K562 (cell line): ENCODE data around the gene DPEP2NB. TPM values are rescaled to one million over a fixed set of nuclear protein-coding genes. Genes with fewer than 3 reads are reported as not detected.

Source experiments
- ATAC-seq: fragments of 200-7000 bp; cut with Tn5 transposase; 3 replicates; pipeline ENCODE4 v1.9.1; 2020; ENCODE audit warnings: moderate library complexity
- BruUV-seq: library from RNA; stranded (reverse); fragments of 400-500 nt; replicated peaks from 2 replicates; lab custom pipeline; 2021; lab: Mats Ljungman, UMichigan
- CTCF ChIA-PET: fragments of 300-600 bp; formaldehyde crosslinking; extraction: SDS; loops from one replicate; lab custom pipeline; 2021; ENCODE audit warnings: low intra/inter-chr PET ratio; lab: Yijun Ruan, JAX
- POLR2A ChIA-PET: fragments of 300-600, 350-650 bp; sonication (Branson Sonifier 250); formaldehyde crosslinking; extraction: SDS; loops from one replicate; lab custom pipeline; 2021; ENCODE audit warnings: antibody characterized with exemption, inconsistent platforms; lab: Yijun Ruan, JAX
- DNase-seq, 4 experiments: peaks; one replicate each; pipeline versions ENCODE4 v3.0.0 to v3.0.0-alpha.2; 2011 to 2018; ENCODE audit warnings: low spot score in 3 of 4, mixed read lengths in 3 of 4; ENCODE audit errors: extremely low read depth in 1 of 4
- FAIRE-seq: peaks from 2 replicates; lab custom pipeline; 2011; peaks lifted over from hg19 to GRCh38; lab: Jason Lieb, UNC
- H2AFZ ChIP-seq: 2 replicates; pipeline ENCODE4 v1.6.0; 2011; ENCODE audit warnings: low read depth, low read length, control low read depth, inconsistent platforms
- H3K27ac ChIP-seq: fragments of 200-600 bp; 3 replicates; pipeline ENCODE4 v1.8.0; 2011; ENCODE audit warnings: low read depth, mild to moderate bottlenecking, control low read depth, inconsistent platforms, low read length, moderate library complexity, mixed read lengths; ENCODE audit errors: extremely low read depth
- H3K27me3 ChIP-seq, 2 experiments: fragments of 300-600 bp in 1 of 2; 2 replicates in 1 of 2; 3 replicates in 1 of 2; pipeline versions ENCODE4 v1.6.0 to v1.8.0; 2011; ENCODE audit warnings: inconsistent platforms in 2 of 2, low read length in 2 of 2, mild to moderate bottlenecking in 1 of 2, mixed read lengths in 1 of 2, moderate library complexity in 1 of 2; ENCODE audit not compliant: control insufficient read depth in 2 of 2, insufficient read depth in 2 of 2
- H3K36me3 ChIP-seq: fragments of 300-600 bp; 3 replicates; pipeline ENCODE4 v1.8.0; 2011; ENCODE audit warnings: mild to moderate bottlenecking, low read length, inconsistent platforms; ENCODE audit not compliant: control insufficient read depth, insufficient read depth
- H3K4me1 ChIP-seq, 2 experiments: fragments of 200-600 bp in 1 of 2; replicated peaks in 1 of 2; 2 replicates in 1 of 2; 3 replicates in 1 of 2; pipeline versions ENCODE4 v1.5.1 to v1.8.0; 2011; ENCODE audit warnings: inconsistent platforms in 2 of 2, low read length in 2 of 2, mild to moderate bottlenecking in 1 of 2, mixed read lengths in 1 of 2, moderate library complexity in 1 of 2; ENCODE audit not compliant: control insufficient read depth in 2 of 2, insufficient read depth in 2 of 2
- H3K4me2 ChIP-seq: 2 replicates; pipeline ENCODE4 v1.6.1; 2011; ENCODE audit warnings: low read length, control low read depth, inconsistent platforms, mixed read lengths; ENCODE audit not compliant: insufficient read depth
- H3K4me3 ChIP-seq: fragments of 200-600 bp; sonication (generic), shearing (Covaris generic); 2 replicates; pipeline ENCODE4 v1.5.1; 2016; ENCODE audit warnings: control low read depth, inconsistent platforms
- H3K79me2 ChIP-seq: fragments of 200-600 bp; 3 replicates; pipeline ENCODE4 v1.8.0; 2011; ENCODE audit warnings: low read length, inconsistent platforms; ENCODE audit not compliant: control insufficient read depth, insufficient read depth
- H3K9ac ChIP-seq, 2 experiments: 2 replicates each; pipeline versions ENCODE4 v1.6.0 to v1.6.1; 2011; ENCODE audit warnings: low read depth in 2 of 2, low read length in 2 of 2, control low read depth in 1 of 2, inconsistent platforms in 1 of 2, mild to moderate bottlenecking in 1 of 2, mixed read lengths in 1 of 2; ENCODE audit not compliant: insufficient read depth in 1 of 2
- H3K9me1 ChIP-seq: one replicate; pipeline ENCODE4 v1.6.0; 2011; ENCODE audit warnings: inconsistent platforms, mild to moderate bottlenecking, low read length, moderate library complexity; ENCODE audit not compliant: control insufficient read depth, insufficient read depth
- H3K9me3 ChIP-seq: replicated peaks from 2 replicates; pipeline ENCODE4 v1.5.1; 2011; ENCODE audit warnings: low read depth, low read length, inconsistent platforms; ENCODE audit not compliant: control insufficient read depth, insufficient read depth
- H4K20me1 ChIP-seq: replicated peaks from 2 replicates; pipeline ENCODE4 v1.6.1; 2011; ENCODE audit warnings: low read length, inconsistent platforms, mixed read lengths; ENCODE audit not compliant: control insufficient read depth, insufficient read depth
- ARID2 ChIP-seq: fragments of 450-650 bp; IDR thresholded peaks from 2 replicates; pipeline ENCODE4 v1.6.1; 2017; ENCODE audit warnings: antibody characterized with exemption, mild to moderate bottlenecking
- BMI1 ChIP-seq: fragments of 150-350 bp; IDR thresholded peaks from 2 replicates; pipeline ENCODE4 v1.6.1; 2014; ENCODE audit warnings: low read length
- E2F3 ChIP-seq: fragments of 250-450 bp; sonication (Bioruptor Pico); IDR thresholded peaks from 2 replicates; pipeline ENCODE4 v1.4.0; 2020; ENCODE audit warnings: mild to moderate bottlenecking
- ERF ChIP-seq: fragments of 450-650 bp; formaldehyde crosslinking; IDR thresholded peaks from 2 replicates; pipeline ENCODE4 v1.4.0; 2020; ENCODE audit warnings: mild to moderate bottlenecking, mixed read lengths
- HOXB6 ChIP-seq: fragments of 250-450 bp; sonication (Bioruptor Pico); IDR thresholded peaks from 2 replicates; pipeline ENCODE4 v1.5.1; 2022; ENCODE audit warnings: mild to moderate bottlenecking, borderline replicate concordance
- KDM4B ChIP-seq, 2 experiments: fragments of 450-650 bp in 1 of 2; sonication (generic) in 1 of 2; IDR thresholded peaks; 2 replicates each; pipeline ENCODE4 v1.6.1; 2016 to 2017; ENCODE audit warnings: borderline replicate concordance in 2 of 2, antibody characterized with exemption in 1 of 2, low read depth in 1 of 2, mild to moderate bottlenecking in 1 of 2
- KLF1 ChIP-seq: fragments of 450-650 bp; IDR thresholded peaks from 2 replicates; pipeline ENCODE4 v1.6.1; 2016; ENCODE audit warnings: missing genetic modification characterization, missing compliant biosample characterization
- MEF2D ChIP-seq: conservative IDR thresholded peaks from 2 replicates; pipeline ENCODE4 v1.6.1; 2016; ENCODE audit warnings: low read depth, missing genetic modification characterization, missing compliant biosample characterization
- NR3C1 ChIP-seq: sonication (generic); formaldehyde crosslinking; IDR thresholded peaks from 2 replicates; pipeline ENCODE4 v1.8.1; 2022; ENCODE audit warnings: missing genetic modification reagents
- NR4A1 ChIP-seq, 2 experiments: fragments of 250-450 bp in 1 of 2; fragments of 450-650 bp in 1 of 2; sonication (Bioruptor Pico) in 1 of 2; IDR thresholded peaks; 2 replicates each; pipeline versions ENCODE4 v1.4.0 to v1.6.1; 2016 to 2020; ENCODE audit warnings: mild to moderate bottlenecking in 2 of 2, missing compliant biosample characterization in 1 of 2, missing genetic modification characterization in 1 of 2, moderate library complexity in 1 of 2
- SRSF7 ChIP-seq: fragments of 200-400 bp; formaldehyde crosslinking; optimal IDR thresholded peaks from 2 replicates; pipeline ENCODE3; 2017; ENCODE audit warnings: mild to moderate bottlenecking, low read depth, low read length
- WGBS: fragments of 100-300 bp; shearing (Covaris generic); methylation state at CpG from one replicate; pipeline ENCODE4 v1.1.6; 2016; ENCODE audit warnings: low coverage, mixed read lengths; ENCODE audit not compliant: insufficient coverage; ENCODE audit errors: missing lambda C conversion rate; 5-methylcytosine and 5-hydroxymethylcytosine counted together
- in situ Hi-C: fragments of 300-500 bp; cut with MboI; formaldehyde crosslinking; loops from 4 replicates; pipeline ENCODE4 v1.15.0; 2018; ENCODE audit warnings: inconsistent platforms, mixed read lengths
- intact Hi-C: fragments of 100-400 bp; cut with micrococcal nuclease; formaldehyde crosslinking; loops from 2 replicates; pipeline ENCODE4 v1.14.2; 2022
- polyA plus RNA-seq, 8 experiments: library from polyadenylated mRNA; depleted of rRNA in 4 of 8; stranded (reverse) in 5 of 8; unstranded in 3 of 8; fragments of >200 nt; fragmentation: Nextera tagmentation in 2 of 8; fragmentation: Illumina TruSeq in 1 of 8; extraction: Ambion mirVana in 2 of 8; extraction: Trizol in 1 of 8; gene quantifications; 2 replicates each; pipeline versions ENCODE4 v1.2.1 to v1.2.3, GENCODE V29; 2011 to 2014; ENCODE audit warnings: inconsistent platforms in 1 of 8, missing spikeins in 1 of 8
- total RNA-seq, 7 experiments: library from RNA; depleted of rRNA in 6 of 7; stranded (reverse); fragments of >200 nt in 6 of 7; fragmentation: Illumina TruSeq in 2 of 7; extraction: Trizol in 2 of 7; gene quantifications; 2 replicates each; pipeline versions ENCODE4 v1.2.1 to v1.2.3, GENCODE V29; 2011 to 2021; ENCODE audit warnings: low replicate concordance in 1 of 7
- TF ChIP-seq, protein P1 (sequence below): fragments of 250-450 bp; sonication (Bioruptor Pico); IDR thresholded peaks from 2 replicates; pipeline ENCODE4 v1.4.0; 2020

The DPEP2NB gene
- total and polyA plus RNA-seq, 9 of the 15 experiments (the other 6 are each of a cell fraction or from before 2014, with no cell fraction given), result not detected

DNA sequence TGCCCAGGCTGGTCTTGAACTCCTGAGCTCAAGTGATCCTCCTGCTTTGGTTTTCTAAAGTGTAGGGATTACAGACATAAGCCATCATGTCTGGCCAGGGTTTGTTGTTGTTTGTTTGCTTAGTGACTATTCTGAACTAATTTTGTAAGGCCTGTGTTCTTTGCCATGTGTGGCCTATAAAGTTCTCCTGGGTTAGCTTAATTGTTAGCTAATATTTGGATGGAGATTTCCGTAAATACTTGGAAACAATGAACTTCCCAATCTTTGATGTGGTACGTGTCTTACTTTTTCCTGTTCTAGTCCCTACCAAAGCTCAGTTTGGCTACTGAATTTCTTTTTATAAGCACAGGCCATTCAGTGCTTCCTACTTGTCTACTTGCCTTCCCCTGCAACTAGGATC lies 32.3 kb upstream of the DPEP2NB start:
- in situ Hi-C loops, result loop anchor here (10.0 kb wide), 2 partner anchors 233 to 373 kb away; no protein-coding TSS in a partner anchor
- Histone ChIP-seq H2AFZ (no peak overlapping the region), H3K4me1 (no peaks in the 10 kb centered on the region), H3K27ac (no peak overlapping the region)
- TF ChIP-seq BMI1 (no peak), HOXB6 (no peak), KDM4B (IDR thresholded peaks at IDR 0.05; ENCODE audit: borderline replicate concordance in 2 of 2, low read depth in 1 of 2) (no peak)
- TF ChIP-seq, all 486 proteins: peak for 0
- intact Hi-C loops, result loop anchor here (10.0 kb wide), 1 partner anchor 163 kb away; the partner anchor contains the start of gene NRN1L
- no peaks in the 10 kb centered on the region for H3K27me3 ChIP-seq
- no peak overlapping the region for H3K4me3 ChIP-seq
- no peak for ATAC-seq
- 96% methylated on average over 2 of the region's 2 CpGs for WGBS
- FAIRE-seq, result no peak
- no peak overlapping the region for H3K4me2 ChIP-seq
- no peaks in the 10 kb centered on the region for H3K9me1 ChIP-seq
- ChIA-PET CTCF (no interaction called here), POLR2A (interaction anchor here (0.6 kb wide), 1 partner anchor 48 kb away, joined by 3 read pairs; no protein-coding TSS in a partner anchor)
- no peaks in the 10 kb centered on the region for H3K9me3 ChIP-seq
- peaks cover 33% of the 10 kb centered on the region; the same call in 2 of the 3 replicates for H3K36me3 ChIP-seq
- H3K79me2 ChIP-seq, result no peaks in the 10 kb centered on the region
- H3K9ac ChIP-seq, result no peak overlapping the region
- no TSS peak for BruUV-seq
- no peak for DNase-seq
- no peaks in the 10 kb centered on the region for H4K20me1 ChIP-seq

DNA sequence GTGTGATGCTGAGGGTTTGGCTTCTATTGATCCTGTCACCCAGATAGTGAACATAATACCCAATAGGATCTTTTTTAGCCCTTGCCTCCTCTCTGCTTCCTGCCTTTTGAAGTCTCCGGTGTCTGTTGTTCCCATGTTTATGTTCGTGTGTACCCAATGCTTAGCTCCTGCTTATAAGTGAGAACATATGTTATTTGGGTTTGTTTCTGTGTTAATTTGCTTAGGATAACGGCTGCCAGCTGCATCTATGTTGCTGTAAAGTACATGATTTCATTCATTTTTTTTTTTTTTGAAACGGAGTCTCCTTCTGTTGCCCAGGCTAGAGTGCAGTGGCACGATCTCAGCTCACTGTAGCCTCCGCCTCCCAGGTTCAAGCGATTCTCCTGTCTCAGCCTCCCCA lies 30.4 kb upstream of the DPEP2NB start:
- Histone ChIP-seq H2AFZ (no peak overlapping the region), H3K4me3 (no peak overlapping the region), H3K9me1 (no peaks in the 10 kb centered on the region), H3K79me2 (no peaks in the 10 kb centered on the region), H3K36me3 (peaks cover 37% of the 10 kb centered on the region; the same call in 2 of the 3 replicates), H3K27me3 (no peaks in the 10 kb centered on the region), H3K9ac (no peak overlapping the region), H4K20me1 (no peaks in the 10 kb centered on the region), H3K27ac (no peak overlapping the region), H3K4me2 (no peak overlapping the region), H3K4me1 (no peaks in the 10 kb centered on the region), H3K9me3 (no peaks in the 10 kb centered on the region)
- WGBS, result 86% methylated on average over 5 of the region's 7 CpGs
- TF ChIP-seq NR3C1 (CRISPR knock-in tag) (no peak), ARID2 (no peak), SRSF7 (no peak), MEF2D (no peak), KLF1 (tag) (no peak), E2F3 (no peak), ERF (no peak), NR4A1 (CRISPR knock-in tag; IDR thresholded peaks at IDR 0.05) (no peak), NR4A1 (tag; IDR thresholded peaks at IDR 0.05) (no peak)
- TF ChIP-seq, protein P1, sequence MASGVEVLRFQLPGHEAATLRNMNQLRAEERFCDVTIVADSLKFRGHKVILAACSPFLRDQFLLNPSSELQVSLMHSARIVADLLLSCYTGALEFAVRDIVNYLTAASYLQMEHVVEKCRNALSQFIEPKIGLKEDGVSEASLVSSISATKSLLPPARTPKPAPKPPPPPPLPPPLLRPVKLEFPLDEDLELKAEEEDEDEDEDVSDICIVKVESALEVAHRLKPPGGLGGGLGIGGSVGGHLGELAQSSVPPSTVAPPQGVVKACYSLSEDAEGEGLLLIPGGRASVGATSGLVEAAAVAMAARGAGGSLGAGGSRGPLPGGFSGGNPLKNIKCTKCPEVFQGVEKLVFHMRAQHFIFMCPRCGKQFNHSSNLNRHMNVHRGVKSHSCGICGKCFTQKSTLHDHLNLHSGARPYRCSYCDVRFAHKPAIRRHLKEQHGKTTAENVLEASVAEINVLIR (CRISPR knock-in tag), result no peak
- ATAC-seq (no peak), FAIRE-seq (no peak), DNase-seq (no peak)
- intact Hi-C loops (loop anchor here (10.0 kb wide), 1 partner anchor 161 kb away; the partner anchor contains the start of gene NRN1L), in situ Hi-C loops (loop anchor here (10.0 kb wide), 2 partner anchors 231 to 371 kb away; no protein-coding TSS in a partner anchor)
- ChIA-PET CTCF (no interaction called here), POLR2A (no interaction called here)
- BruUV-seq, result no TSS peak
